C4-2B (cell line): Measurements from ENCODE around the gene ASXL3.

Experiments used
- CTCF ChIP-seq: fragments of 450-650 bp; conservative IDR thresholded peaks from 2 replicates; pipeline ENCODE4 v1.5.1; 2017; ENCODE audit warnings: mild to moderate bottlenecking
- ZFX ChIP-seq: fragments of 450-650 bp; IDR thresholded peaks from 2 replicates; pipeline ENCODE4 v1.6.1; 2017

GRCh38 chr18:33532978-33533377 is 45.0 kb upstream of the ASXL3 start:
- TF ChIP-seq CTCF (no peak), ZFX (no peak)
